Activated T-cell treated with anti-CD3 and anti-CD28 coated beads for 48 hours (primary cell): ENCODE data around the gene SLC6A17.

ENCODE experiments used
- DNase-seq: peaks from one replicate; pipeline ENCODE4 v3.0.0-alpha.2; 2020; ENCODE audit warnings: low read depth

SLC6A17 gene

GRCh38 chr1:110135666-110136065, 14.6 kb upstream of the SLC6A17 start:
- no peak for DNase-seq

GRCh38 chr1:110136911-110137310, 13.4 kb upstream of the SLC6A17 start:
- no peak for DNase-seq

DNA sequence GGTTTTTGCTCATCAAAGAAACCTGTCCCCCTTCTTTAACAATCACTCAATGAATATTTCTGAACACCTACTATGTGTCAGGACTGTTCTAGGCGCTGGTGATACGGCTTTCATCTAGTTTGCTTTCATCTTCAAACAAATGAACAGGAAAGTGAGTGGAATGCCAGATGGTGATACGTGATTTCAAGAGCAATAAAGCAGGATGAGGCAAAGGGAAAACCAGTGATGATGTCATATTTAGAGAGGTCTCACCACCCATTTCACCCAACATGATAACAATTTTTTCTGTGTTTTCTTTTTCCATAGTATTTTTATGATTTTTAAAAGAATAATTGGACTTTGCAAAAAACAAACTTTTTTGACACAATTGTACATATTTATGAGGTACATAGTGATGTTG, 11.3 kb upstream of the SLC6A17 start:
- DNase-seq: no peak

DNA sequence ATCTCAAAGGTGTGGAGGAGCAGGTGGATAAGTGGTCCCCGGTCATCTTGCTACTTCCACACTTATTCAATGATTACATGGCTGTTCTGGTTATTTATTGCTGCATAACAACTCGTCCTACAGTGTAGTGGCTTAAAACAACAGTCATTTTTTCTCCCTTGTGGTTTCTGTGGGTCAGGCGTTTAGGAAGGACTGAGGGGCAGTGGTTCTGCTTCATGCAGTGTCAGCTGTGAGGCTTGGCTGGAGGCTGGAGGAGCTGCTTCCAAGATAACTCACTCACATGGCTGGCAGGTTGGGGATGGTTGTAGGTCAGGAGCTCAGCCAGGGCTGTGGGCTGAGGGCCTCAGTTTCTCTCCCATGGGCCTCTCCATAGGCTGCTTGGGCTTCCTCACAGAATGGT, 5.9 kb upstream of the SLC6A17 start:
- no peak for DNase-seq

DNA sequence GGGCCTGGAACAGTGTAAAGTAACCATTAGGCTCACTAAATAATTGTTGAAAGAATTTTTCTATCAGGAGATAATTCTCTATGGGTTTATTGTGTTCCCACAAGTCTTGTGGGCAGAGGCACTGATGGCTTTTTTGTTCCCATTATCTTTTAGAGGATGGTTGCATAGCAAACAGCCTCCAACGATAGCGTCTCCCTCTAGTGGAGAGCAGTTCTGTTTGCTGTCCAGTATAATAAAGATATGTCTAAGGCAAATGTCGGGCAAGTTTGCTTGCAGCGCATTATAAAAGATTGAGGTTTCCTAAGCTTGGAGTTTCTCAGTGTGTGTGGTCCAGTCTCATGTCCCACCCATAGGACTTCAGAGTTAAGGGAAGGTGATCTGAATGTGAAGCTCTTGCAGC, 1.3 kb upstream of the SLC6A17 start:
- no peak for DNase-seq

GRCh38 chr1:110151175-110151669, 928 bp downstream of the SLC6A17 start:
- no peak for DNase-seq

DNA sequence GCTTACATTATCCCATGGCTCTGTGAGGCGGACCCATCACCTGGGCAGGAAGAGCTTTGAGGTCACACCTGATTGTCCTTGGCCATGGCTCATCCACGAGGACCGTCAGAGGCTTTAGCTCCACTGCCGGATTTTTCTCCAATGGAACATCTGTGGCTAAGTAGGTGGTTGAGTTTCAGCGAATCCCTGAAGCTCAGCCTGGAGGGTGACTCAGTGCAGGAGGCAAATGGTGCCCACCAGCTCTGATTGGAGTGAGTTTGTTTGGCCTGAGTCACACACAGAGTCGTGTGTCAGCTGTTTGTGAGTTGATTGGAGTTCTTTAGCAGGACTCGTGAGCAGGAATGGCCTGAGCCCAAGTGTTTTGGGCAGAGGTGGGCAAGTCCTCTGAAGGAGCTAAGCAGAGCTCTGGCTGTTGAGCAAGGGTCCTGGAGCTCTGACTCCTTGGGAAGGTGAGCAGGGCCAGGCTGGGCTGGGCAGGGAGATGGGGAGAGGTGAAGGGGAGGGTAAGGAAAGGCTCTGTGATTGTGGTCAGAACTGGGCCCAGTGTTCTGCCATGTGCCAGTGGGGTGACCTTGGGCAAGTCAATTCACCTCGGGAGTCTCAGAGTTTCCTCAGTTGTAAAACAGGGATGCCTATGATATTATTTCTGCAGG, 2.0 kb downstream of the SLC6A17 start:
- DNase-seq: no peak

GRCh38 chr1:110153407-110153950, 3.2 kb downstream of the SLC6A17 start:
- no peak for DNase-seq

- peak; percentile 42 for DNase-seq
Measured at GRCh38 chr1:110155878-110156522, 5.7 kb downstream of the SLC6A17 start.

DNA sequence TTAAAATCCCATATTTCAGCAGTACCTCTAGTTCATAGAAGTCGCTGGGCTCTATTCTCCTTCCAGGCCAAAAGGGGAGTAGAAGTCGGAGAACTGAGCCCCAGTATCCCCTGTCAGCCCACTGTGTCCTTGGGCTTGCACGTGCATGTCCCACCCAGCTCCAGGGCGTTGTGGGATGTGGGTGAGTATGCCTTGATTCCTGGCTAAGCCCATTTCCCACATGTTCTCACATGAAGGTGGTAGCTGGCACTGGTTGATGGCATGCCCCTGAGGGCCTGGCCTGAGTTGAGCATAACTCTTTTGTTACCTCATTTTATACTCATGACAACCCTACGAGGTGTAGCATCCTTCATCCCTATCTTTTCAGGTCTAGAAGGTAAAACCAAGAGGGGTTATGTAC, 8.0 kb downstream of the SLC6A17 start:
- no peak for DNase-seq

DNA sequence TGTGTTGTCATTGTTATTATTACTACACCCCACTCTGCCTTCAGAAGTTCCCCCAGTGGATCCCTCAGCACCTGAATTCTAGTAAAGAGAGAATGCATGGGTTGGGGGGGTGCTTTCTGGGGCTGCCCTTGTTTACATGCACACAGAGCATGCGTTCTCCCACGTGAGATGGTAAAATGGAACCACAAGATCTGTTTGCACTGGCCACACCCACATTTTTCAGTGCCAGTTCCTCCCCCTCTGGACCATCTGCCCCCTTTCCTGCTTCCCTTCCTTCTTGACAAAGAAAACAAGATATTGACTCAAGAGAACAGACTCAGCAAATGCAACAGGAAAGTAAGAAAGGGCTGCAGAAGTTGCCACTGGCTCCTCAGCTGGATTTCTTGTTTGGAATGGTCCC, 8.9 kb downstream of the SLC6A17 start:
- no peak for DNase-seq

- no peak for DNase-seq
Measured at GRCh38 chr1:110160538-110161100, 10.3 kb downstream of the SLC6A17 start.

GRCh38 chr1:110161165-110161564, 10.9 kb downstream of the SLC6A17 start:
- DNase-seq: no peak

GRCh38 chr1:110161849-110162248, 11.6 kb downstream of the SLC6A17 start:
- no peak for DNase-seq

DNA sequence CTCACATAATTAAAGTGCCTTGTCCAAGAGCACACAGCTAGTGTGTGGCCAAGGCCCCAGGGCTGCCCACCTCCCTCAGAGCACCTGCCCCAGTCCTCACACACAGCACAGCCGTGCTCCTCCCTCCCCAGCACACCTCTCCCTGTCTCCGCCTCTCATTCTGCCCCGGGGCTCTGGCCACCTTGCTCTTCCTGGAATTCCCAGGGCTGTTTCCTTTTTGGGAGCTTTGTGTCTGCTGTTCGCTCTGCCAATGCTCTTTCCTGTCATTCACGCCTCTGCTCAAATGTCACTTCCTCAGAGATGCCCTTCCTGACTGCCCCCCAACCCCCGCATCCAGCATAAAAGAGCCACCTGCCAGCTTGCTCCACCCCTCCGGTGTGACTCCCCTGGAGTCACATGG, 13.3 kb downstream of the SLC6A17 start:
- DNase-seq: no peak

- no peak for DNase-seq
Measured at GRCh38 chr1:110164725-110165350, 14.5 kb downstream of the SLC6A17 start.

DNA sequence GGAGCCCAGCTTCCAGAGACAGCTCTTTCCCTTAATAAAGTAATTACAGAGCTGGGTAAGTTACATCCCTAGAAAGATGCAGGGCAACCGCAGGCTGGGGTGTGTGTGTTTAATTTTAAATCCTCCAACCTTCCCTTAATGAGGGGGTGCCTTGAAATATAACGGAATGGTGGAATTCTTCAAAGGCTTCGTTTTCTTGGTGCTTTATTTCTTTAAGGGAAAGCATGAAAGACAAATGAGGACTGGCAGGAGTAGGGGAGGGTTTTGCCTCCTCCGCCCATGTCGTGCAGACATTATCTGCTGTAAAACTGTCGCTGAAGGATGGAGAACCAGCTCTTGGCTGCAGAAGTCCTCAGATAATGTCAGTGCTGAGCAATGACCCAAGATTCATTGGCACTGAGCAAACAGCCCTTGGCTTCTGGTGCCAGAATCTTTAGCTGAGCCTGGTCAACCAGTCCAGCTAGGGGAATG, 15.5 kb downstream of the SLC6A17 start:
- no peak for DNase-seq

GRCh38 chr1:110166861-110167260, 16.6 kb downstream of the SLC6A17 start:
- no peak for DNase-seq

DNA sequence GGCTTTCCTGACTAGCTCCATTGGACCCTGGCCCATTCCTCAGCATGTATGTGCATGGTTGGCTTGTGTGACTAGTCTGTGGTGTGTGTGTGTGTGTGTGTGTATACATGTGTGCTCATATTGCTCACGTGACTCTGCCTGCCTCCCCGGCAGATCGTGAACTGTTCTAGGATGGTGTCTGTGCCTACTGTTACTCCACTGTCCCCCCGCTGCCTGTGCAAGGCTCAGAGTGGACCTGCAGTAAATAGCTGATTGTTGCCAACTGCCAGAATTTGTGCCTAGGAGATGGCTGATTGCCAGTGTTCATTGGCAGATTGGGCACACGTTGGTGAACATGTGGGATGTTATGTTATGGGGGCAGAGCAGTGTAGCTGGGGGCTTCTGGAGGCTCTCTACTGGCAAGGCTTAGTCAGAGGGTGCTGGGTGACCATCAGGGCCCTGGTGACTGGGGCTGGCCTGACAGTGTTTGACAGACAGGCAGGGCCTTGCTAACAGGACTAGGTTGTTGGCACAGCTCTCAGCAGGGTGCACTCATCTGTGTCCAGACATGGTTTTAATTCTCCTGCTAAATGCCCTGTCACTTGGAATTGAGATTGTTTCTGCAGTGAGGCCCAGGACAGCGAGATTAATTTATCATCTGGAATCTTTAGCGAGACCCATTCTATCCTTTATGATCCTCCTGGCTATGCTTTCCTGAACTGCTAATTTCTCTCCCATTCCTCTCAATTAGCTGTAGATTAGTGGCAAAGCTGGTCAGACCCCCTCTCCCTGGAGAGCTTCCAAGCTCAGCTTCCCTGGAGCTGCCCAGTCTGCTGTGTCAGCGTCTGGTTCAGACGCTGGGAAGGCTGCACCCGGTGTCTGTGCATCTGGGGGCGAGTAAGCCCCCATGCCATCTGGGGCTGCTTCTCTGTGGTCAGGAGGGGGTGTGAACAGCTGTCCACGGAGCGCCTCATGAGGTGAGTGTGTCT, 20.8 kb downstream of the SLC6A17 start:
- DNase-seq: no peak

- DNase-seq: no peak
Measured at GRCh38 chr1:110172001-110172400, 21.7 kb downstream of the SLC6A17 start.

DNA sequence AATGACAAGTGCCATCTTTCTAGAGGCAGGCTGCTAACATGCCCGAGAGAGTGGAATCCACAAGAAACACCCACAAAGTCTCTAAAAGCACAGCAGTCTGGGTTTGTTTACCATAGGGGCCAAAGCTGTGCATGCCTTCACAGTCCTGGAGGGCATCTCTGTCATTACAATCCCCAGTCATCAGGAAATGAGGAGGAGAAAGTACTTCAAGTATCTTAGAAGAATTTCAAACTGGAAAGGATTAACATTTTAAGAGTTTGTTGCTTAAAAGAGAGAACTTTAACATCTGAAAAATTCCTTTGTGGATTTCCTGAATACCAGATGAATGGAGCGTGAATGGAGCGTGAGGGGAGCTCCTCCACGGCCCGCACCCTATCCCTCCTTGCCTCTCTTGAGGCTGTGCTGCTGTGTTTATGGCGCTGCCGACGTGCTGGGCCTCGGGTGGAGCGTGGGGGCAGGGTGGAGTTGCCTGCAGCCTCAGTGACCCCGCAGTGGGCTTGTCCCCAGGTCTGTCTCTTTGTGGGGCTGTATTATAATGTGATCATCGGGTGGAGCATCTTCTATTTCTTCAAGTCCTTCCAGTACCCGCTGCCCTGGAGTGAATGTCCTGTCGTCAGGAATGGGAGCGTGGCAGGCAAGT, 23.3 kb downstream of the SLC6A17 start:
- no peak for DNase-seq
